Amygdala (tissue), 56 donors: Measurements from ENCODE around the gene CLRN1.
"Not testable (repeated sequence)": the region's sequence is repeated elsewhere in the genome, so short reads cannot be mapped to it uniquely, and the experiment has no call there.

Source experiments
- DNase-seq, 56 donors: peaks; one replicate each; lab custom pipeline; 2025; lab: John Stamatoyannopoulos, UW

CLRN1 gene

GRCh38 chr3:150972366-150973071 is at the start of gene CLRN1:
Gene CLRN1, minus strand, starts transcription at chr3:150972727. Its CDS starts 19 bp downstream, at chr3:150972708.
- no peak for DNase-seq

GRCh38 chr3:151016478-151016795 is 43.9 kb upstream of the CLRN1 start:
- DNase-seq, result no peak

GRCh38 chr3:151015767-151016477 is 43.4 kb upstream of the CLRN1 start:
- DNase-seq, result no peak

- no peak for DNase-seq
Observed at GRCh38 chr3:151015181-151015580, 42.7 kb upstream of the CLRN1 start.

- DNase-seq, result no peak
Observed at GRCh38 chr3:151014501-151015018, 42.0 kb upstream of the CLRN1 start.

- no peak for DNase-seq
Observed at GRCh38 chr3:151012753-151013152, 40.2 kb upstream of the CLRN1 start.

- no peak for DNase-seq
Observed at GRCh38 chr3:151011427-151011826, 38.9 kb upstream of the CLRN1 start.

- no peak for DNase-seq
Observed at GRCh38 chr3:151009981-151010380, 37.5 kb upstream of the CLRN1 start.

GRCh38 chr3:151009430-151009829 is 36.9 kb upstream of the CLRN1 start:
- no peak for DNase-seq

GRCh38 chr3:151008699-151009098 is 36.2 kb upstream of the CLRN1 start:
- peak in 1 of 56 donors; percentile 1 for DNase-seq

GRCh38 chr3:151003768-151004134 is 31.2 kb upstream of the CLRN1 start:
- DNase-seq, result no peak

GRCh38 chr3:151003029-151003767 is 30.7 kb upstream of the CLRN1 start:
- no peak for DNase-seq

GRCh38 chr3:151002003-151002981 is 29.8 kb upstream of the CLRN1 start:
- DNase-seq, result no peak

GRCh38 chr3:150998996-150999395 is 26.5 kb upstream of the CLRN1 start:
- DNase-seq, result no peak

- no peak for DNase-seq
Observed at GRCh38 chr3:150996731-150997130, 24.2 kb upstream of the CLRN1 start.

GRCh38 chr3:150995510-150995909 is 23.0 kb upstream of the CLRN1 start:
- no peak for DNase-seq

GRCh38 chr3:150989208-150989607 is 16.7 kb upstream of the CLRN1 start:
- no peak for DNase-seq

GRCh38 chr3:150988395-150988794 is 15.9 kb upstream of the CLRN1 start:
- not testable (repeated sequence) for DNase-seq

- no peak for DNase-seq
Observed at GRCh38 chr3:150985711-150986110, 13.2 kb upstream of the CLRN1 start.

GRCh38 chr3:150984066-150984465 is 11.5 kb upstream of the CLRN1 start:
- DNase-seq, result no peak
